ENCODE measurements around the gene ELF1.

The ELF1 gene

GRCh38 chr13:40969169-40969901, 49.8 kb downstream of the ELF1 start:
- peak overlapping the region; percentile 50 for H3K4me3 Mint-ChIP-seq
- peak overlapping the region; percentile 85 for H3K27ac Mint-ChIP-seq
- peaks cover 97% of the 10 kb centered on the region for H3K4me1 Mint-ChIP-seq (ENCODE audit: low read depth)
- no peaks in the 10 kb centered on the region for H3K9me3 Mint-ChIP-seq (ENCODE audit: low read depth)
- H3K27me3 Mint-ChIP-seq, result no peaks in the 10 kb centered on the region
- H3K36me3 Mint-ChIP-seq, result peaks cover 4% of the 10 kb centered on the region

DNA sequence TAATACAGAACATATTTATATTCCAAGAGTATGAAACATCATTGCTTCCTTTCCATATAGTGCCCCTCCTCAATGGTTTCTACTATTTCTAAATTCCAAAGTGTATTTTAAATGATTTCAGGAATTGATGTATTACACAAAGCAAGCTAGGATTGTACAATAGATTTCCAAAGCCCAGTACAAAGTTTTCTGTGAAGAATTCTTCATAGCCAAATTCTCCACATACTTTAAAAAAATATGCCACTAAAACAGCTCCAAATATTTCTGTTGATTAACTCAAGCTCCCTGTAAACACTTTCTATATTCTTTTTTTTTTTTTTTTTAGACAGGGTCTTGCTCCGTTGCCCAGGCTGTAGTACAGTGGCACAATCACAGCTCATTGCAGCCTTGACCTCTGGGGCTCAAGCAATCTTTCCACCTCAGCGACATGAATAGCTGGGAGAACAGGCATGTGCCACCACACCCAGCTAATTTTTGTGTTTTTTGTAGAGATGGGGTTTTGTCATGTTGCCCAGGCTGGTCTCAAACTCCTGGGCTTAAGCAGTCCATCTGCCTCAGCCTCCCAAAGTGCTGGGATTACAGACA, 50.6 kb downstream of the ELF1 start:
- Mint-ChIP-seq H3K27ac (no peak overlapping the region), H3K9me3 (ENCODE audit: low read depth) (no peaks in the 10 kb centered on the region), H3K27me3 (no peaks in the 10 kb centered on the region), H3K4me1 (ENCODE audit: low read depth) (peaks cover 97% of the 10 kb centered on the region), H3K36me3 (peaks cover 6% of the 10 kb centered on the region), H3K4me3 (peak overlapping the region; percentile 42)

DNA sequence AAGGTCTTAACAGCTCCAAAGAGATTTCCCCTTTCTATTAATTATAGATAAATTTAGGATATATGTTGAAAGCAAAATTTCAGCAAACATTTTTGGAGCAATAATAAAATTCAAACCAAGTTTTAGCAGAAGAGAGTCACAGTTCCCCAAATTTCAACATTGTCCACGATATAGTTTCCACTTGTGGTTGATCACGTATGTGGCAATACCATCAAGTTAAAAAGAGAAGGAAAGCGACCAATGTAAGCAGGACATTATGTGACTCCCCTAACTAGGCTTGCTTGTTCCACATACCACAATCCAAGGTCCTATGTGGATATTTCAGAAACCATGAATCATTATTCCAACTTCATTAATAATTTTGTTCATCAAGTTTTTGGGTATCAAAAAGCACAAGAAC, 52.8 kb downstream of the ELF1 start:
- Mint-ChIP-seq H3K9me3 (ENCODE audit: low read depth) (no peaks in the 10 kb centered on the region), H3K36me3 (peaks cover 6% of the 10 kb centered on the region), H3K4me1 (ENCODE audit: low read depth) (peaks cover 94% of the 10 kb centered on the region), H3K27ac (peak overlapping the region; percentile 22), H3K4me3 (no peak overlapping the region), H3K27me3 (no peaks in the 10 kb centered on the region)

DNA sequence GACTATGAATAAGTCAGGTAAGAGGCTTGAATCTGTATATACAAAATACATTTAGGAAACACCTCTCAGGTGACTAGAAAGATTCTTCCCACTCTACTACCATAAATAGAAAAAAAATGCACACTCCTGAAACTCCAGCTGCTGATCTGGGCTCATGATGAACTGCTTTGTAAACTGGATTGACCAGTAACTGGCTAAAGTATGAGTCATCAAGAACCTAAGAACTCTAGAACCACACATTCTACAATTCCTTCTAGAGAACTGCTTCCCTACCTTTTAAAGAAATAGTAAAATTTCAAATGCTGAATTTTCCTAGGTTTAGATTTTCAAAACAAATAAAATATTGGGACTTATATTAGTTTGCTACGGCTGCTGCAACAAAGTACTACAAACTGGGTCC, 55.2 kb downstream of the ELF1 start:
- no peaks in the 10 kb centered on the region for H3K27me3 Mint-ChIP-seq
- peak overlapping the region; percentile 33 for H3K4me3 Mint-ChIP-seq
- H3K36me3 Mint-ChIP-seq, result peaks cover 6% of the 10 kb centered on the region
- H3K9me3 Mint-ChIP-seq (ENCODE audit: low read depth), result no peaks in the 10 kb centered on the region
- peak overlapping the region; percentile 80 for H3K27ac Mint-ChIP-seq
- H3K4me1 Mint-ChIP-seq (ENCODE audit: low read depth), result peaks cover 85% of the 10 kb centered on the region

GRCh38 chr13:40961826-40962225, 57.3 kb downstream of the ELF1 start:
- Mint-ChIP-seq H3K36me3 (peaks cover 19% of the 10 kb centered on the region), H3K4me1 (ENCODE audit: low read depth) (peaks cover 80% of the 10 kb centered on the region)

GRCh38 chr13:40961214-40961613, 57.9 kb downstream of the ELF1 start:
- H3K9me3 Mint-ChIP-seq (ENCODE audit: low read depth), result no peaks in the 10 kb centered on the region
- H3K4me3 Mint-ChIP-seq, result peak overlapping the region; percentile 67
- H3K4me1 Mint-ChIP-seq (ENCODE audit: low read depth), result peaks cover 74% of the 10 kb centered on the region
- H3K27ac Mint-ChIP-seq, result peak overlapping the region; percentile 86
- H3K36me3 Mint-ChIP-seq, result peaks cover 19% of the 10 kb centered on the region
- H3K27me3 Mint-ChIP-seq, result no peaks in the 10 kb centered on the region

More at GRCh38 chr13:40961826-40962225, 57.3 kb downstream of the ELF1 start:
- Mint-ChIP-seq H3K9me3 (ENCODE audit: low read depth) (no peaks in the 10 kb centered on the region), H3K27me3 (no peaks in the 10 kb centered on the region), H3K27ac (peak overlapping the region; percentile 86), H3K4me3 (peak overlapping the region; percentile 67)

- Mint-ChIP-seq H3K4me1 (ENCODE audit: low read depth) (peaks cover 70% of the 10 kb centered on the region), H3K36me3 (peaks cover 19% of the 10 kb centered on the region), H3K9me3 (ENCODE audit: low read depth) (no peaks in the 10 kb centered on the region), H3K27ac (peak overlapping the region; percentile 86), H3K27me3 (no peaks in the 10 kb centered on the region), H3K4me3 (no peak overlapping the region)
These were observed 58.4 kb downstream of the ELF1 start for GRCh38 chr13:40960716-40961115.

DNA sequence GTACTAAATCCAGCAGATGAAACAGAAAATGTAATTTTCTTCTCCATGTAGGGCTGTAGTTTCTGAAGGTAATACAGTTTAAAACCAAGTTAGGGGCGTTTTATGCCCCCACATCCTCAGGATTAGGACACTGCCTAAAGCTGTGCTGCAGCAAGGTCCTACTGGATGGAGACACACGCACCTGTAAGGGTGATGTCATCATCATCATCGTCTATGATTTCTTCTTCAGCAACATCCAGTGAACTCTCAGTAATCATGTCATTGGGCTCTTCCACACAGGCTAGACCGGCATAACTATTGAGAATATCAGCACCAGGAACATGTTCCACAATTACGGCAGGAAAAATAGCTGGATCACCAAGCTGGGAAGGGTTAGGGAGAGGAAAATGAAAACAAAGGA, 60.5 kb downstream of the ELF1 start:
- H3K27ac Mint-ChIP-seq, result peak overlapping the region; percentile 83
- no peaks in the 10 kb centered on the region for H3K27me3 Mint-ChIP-seq
- peaks cover 19% of the 10 kb centered on the region for H3K36me3 Mint-ChIP-seq
- H3K4me3 Mint-ChIP-seq, result no peak overlapping the region
- peaks cover 56% of the 10 kb centered on the region for H3K4me1 Mint-ChIP-seq (ENCODE audit: low read depth)
- no peaks in the 10 kb centered on the region for H3K9me3 Mint-ChIP-seq (ENCODE audit: low read depth)

GRCh38 chr13:40946485-40946884, 72.6 kb downstream of the ELF1 start:
- Mint-ChIP-seq H3K27me3 (no peaks in the 10 kb centered on the region), H3K4me1 (ENCODE audit: low read depth) (peaks cover 33% of the 10 kb centered on the region), H3K36me3 (peaks cover 15% of the 10 kb centered on the region), H3K4me3 (no peak overlapping the region), H3K9me3 (ENCODE audit: low read depth) (no peaks in the 10 kb centered on the region), H3K27ac (peak overlapping the region; percentile 89)

DNA sequence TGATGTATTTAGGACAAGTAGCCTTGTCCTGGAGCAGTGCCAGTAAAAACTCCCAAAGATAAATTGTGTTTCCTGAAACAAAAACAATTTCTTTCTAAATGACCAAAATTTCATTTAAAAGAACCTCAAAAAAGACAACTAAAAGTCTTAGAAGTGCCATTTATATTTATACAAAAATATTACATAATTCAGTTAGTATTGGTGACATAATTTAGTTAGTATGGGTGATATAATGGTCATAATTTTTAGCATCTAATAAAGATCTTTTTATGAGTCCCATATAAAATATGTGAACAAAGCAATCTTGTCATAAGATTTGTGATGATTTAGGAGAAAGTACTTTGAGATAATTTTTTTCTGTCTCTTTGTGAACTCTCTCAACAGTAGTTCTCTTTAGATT, 76.0 kb downstream of the ELF1 start:
- H3K9me3 Mint-ChIP-seq (ENCODE audit: low read depth), result no peaks in the 10 kb centered on the region
- no peaks in the 10 kb centered on the region for H3K27me3 Mint-ChIP-seq
- no peak overlapping the region for H3K4me3 Mint-ChIP-seq
- peaks cover 10% of the 10 kb centered on the region for H3K36me3 Mint-ChIP-seq
- peak overlapping the region; percentile 78 for H3K27ac Mint-ChIP-seq
- peaks cover 28% of the 10 kb centered on the region for H3K4me1 Mint-ChIP-seq (ENCODE audit: low read depth)

DNA sequence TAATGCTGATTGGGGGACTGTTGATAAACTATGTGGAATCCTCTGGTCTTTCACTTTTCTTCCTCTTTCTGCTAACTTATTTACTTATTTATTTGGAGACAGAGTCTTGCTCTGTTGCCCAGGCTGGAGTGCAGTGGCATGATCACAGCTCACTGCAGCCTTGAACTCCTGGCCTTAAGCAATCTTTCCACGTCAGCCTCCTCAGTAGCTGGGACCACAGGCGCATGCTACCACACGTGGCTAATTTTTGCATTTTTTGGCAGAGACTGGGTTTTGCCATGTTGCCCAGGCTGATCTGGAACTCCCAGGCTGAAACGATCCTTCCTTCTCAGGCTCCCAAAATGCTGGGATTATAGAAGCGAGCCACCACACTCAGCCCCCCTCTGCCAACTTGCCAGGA, 77.5 kb downstream of the ELF1 start:
- peak overlapping the region; percentile 70 for H3K27ac Mint-ChIP-seq

DNA sequence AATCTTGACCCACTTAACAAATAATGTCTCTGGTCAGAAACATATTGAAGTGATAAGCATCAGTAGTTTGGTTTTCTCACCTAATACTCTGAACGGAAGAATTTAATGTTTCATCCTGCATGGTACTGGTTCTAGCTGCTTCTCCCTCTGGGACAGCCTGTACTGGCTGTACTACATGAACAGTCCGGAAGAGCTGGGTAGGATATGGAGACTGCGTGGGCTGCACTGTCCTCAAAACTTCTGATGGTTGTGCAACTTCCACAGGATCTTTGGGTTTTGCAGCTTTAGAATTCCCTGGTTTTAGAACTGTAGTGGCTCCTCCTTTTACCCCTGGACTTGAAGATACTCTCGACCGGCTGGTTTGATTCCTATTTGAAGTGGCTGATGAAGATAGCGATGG, 78.3 kb downstream of the ELF1 start:
- no peaks in the 10 kb centered on the region for H3K27me3 Mint-ChIP-seq
- peaks cover 31% of the 10 kb centered on the region for H3K4me1 Mint-ChIP-seq (ENCODE audit: low read depth)
- H3K9me3 Mint-ChIP-seq (ENCODE audit: low read depth), result no peaks in the 10 kb centered on the region
- H3K27ac Mint-ChIP-seq, result peak overlapping the region; percentile 70
- H3K36me3 Mint-ChIP-seq, result peaks cover 12% of the 10 kb centered on the region
- no peak overlapping the region for H3K4me3 Mint-ChIP-seq

More for the DNA sequence above, 77.5 kb downstream of the ELF1 start:
- no peak overlapping the region for H3K4me3 Mint-ChIP-seq
- peaks cover 13% of the 10 kb centered on the region for H3K36me3 Mint-ChIP-seq
- no peaks in the 10 kb centered on the region for H3K9me3 Mint-ChIP-seq (ENCODE audit: low read depth)
- H3K27me3 Mint-ChIP-seq, result no peaks in the 10 kb centered on the region
- peaks cover 31% of the 10 kb centered on the region for H3K4me1 Mint-ChIP-seq (ENCODE audit: low read depth)

DNA sequence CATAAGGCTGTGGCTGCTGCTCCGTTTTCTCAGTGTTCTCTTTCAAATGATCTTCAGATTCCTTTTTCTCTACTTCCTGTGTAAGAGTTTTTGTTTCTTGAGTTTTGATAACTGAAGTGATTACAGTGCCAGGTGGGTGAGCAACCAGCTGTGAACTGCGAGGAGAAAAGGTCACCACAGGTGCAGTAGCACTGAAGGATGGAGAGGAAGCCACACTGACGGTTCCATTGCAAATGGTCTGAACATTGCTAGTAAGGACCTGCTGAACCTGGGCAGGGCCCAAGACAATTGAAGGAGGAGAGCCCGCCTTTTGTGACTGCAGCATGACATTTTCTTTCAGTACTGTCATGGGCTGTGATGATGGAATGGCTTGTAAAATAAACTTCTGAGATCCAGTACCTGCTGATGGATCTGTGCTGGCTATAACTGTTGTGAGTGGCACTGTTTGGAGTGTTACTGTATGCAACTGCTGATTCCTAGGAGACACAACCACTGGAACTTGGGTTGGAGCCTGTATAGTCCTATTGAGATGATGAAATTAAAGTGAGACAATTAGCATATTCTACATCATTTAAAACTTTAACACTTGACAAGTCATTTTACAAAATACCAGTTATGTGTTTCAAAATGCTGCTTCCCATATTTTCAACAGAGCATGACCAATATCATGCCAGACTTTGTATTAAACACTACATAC, 85.5 kb downstream of the ELF1 start:
- Mint-ChIP-seq H3K4me1 (ENCODE audit: low read depth) (peaks cover 51% of the 10 kb centered on the region), H3K27me3 (no peaks in the 10 kb centered on the region), H3K4me3 (peak overlapping the region; percentile 18), H3K27ac (peak overlapping the region; percentile 86), H3K9me3 (ENCODE audit: low read depth) (no peaks in the 10 kb centered on the region), H3K36me3 (peaks cover 12% of the 10 kb centered on the region)

DNA sequence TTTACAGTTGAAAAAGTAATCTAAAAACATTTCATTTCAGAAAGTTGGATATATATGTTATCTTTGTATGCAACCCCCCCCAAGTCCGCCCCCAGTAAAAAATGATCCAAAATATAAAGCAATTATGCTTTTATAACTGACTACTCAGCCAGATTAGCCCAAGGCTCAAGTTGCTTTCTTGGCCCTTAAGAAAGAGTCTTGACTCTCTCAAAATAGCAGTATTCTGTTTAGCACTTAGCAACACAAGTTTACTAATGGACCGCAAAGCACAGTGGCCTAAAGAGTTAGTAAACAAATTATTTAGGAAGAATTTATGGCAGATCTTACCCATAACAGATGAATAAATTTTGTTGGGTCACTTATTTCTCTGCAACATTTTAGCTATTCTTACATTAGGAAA, 86.9 kb downstream of the ELF1 start:
- Mint-ChIP-seq H3K4me3 (no peak overlapping the region), H3K27me3 (no peaks in the 10 kb centered on the region), H3K9me3 (ENCODE audit: low read depth) (no peaks in the 10 kb centered on the region)

GRCh38 chr13:40931719-40932118, 87.4 kb downstream of the ELF1 start:
- Mint-ChIP-seq H3K27ac (peak overlapping the region; percentile 50), H3K9me3 (ENCODE audit: low read depth) (no peaks in the 10 kb centered on the region), H3K4me1 (ENCODE audit: low read depth) (peaks cover 47% of the 10 kb centered on the region), H3K36me3 (peaks cover 9% of the 10 kb centered on the region), H3K4me3 (no peak overlapping the region), H3K27me3 (no peaks in the 10 kb centered on the region)

More for the DNA sequence above, 86.9 kb downstream of the ELF1 start:
- Mint-ChIP-seq H3K27ac (no peak overlapping the region), H3K36me3 (peaks cover 11% of the 10 kb centered on the region), H3K4me1 (ENCODE audit: low read depth) (peaks cover 50% of the 10 kb centered on the region)
